HG03378 (cell line): Measurements from ENCODE around the gene SLCO2B1.

ENCODE experiments used
- ATAC-seq: cut with Tn5 transposase; IDR thresholded peaks from one replicate; pipeline ENCODE4 v1.9.1; 2021; ENCODE audit warnings: mild to moderate bottlenecking, moderate library complexity; ENCODE audit not compliant: unreplicated experiment

Gene SLCO2B1

DNA sequence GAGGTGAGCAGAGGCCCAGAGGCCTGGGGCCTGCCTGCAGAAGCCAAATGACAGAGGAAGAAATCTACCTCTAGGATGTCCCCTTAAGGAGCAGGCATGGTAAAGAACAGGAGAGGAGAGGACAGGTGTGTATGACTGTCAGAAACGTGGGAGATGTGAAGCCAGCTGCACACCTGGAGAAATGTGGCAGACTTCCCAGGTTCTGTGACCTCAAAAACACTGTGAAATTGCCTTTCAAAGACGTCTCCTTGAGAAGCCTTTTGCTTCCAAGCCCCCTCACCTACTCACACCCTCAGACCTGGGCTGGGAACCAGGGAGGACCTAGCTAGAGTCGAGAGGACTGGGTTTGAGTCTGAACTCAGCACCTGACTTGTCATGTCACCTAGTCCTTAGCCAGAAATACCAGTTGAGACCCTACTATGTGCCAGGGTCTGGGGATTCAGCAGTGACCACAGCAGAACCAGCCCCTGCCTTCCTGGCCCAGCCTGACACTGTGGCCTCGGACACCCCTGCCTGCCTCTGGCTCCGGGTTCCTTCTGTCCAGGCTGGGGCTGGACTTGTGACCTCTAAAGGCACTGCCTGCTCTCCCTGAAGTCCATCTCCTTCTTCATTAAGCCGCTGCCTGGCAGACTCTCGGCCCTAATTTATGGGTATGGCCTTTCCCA lies 95.2 kb downstream of the SLCO2B1 start:
- ATAC-seq, result no peak

DNA sequence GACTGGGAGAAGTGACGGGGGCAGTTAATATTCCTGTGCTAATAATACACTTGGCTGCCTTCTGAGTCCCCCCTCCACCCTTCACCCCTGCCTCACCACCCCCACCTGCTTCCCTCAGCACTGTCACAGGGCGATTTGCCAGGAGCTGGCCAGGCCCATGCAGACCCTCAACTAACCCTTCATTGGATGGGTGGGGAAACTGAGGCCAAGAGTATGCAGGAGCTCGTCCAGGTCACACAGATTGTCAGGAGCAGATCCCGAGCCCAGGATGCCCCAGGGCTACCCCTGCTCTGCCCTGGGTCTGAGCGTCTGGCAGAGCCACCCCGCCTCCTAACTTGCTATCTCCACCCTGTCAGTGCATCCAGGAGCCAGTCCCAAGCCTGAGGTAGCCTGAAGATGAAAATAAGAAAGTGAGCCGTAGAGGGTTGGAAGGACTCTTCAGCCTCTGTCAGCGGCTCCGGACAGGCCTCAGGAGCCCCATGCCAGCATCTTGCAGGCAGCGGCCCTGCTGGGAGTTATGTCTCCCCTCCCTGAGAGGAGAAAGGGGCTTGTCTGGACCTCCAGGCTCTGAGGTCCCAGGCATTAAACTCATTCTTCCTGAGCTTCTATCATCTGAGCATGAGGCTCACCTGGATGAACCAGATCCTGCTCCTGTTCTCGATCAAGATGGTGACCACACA lies 95.9 kb downstream of the SLCO2B1 start:
- ATAC-seq, result no peak

DNA sequence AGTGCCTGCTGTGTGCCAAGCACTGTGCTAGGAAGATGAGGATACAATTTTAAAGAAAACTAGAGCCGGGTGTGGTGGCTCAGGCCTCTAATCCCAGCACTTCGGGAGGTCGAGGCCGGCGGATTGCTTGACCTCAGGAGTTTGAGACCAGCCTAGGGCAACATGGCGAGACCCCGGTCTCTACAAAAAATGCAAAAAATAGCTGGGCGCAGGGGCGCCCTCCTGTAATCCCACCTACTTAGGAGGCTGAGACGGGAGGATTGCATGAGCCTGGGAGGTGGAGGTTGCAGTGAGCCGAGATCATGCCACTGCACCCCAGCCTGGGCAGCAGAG lies 98.0 kb downstream of the SLCO2B1 start:
- ATAC-seq, result no peak

DNA sequence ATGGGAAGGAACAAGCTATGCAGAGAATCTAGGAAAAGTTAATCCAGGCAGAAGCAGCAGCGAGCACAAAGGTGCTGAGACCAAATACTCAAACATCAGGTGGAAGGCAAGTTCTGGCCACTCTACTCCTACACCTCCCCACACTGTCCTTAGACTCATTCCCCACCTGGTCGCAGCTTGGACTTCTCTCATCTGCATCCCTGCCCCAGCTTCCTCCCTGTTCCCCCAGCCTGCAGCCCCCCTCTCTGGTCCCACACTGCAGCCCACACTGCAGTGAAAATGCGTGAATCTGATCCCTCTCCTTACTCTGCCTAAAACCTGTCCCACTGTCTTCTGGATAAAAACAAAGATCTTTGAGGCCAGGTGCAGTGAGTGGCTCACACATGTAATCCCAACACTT lies 98.8 kb downstream of the SLCO2B1 start:
- no peak for ATAC-seq

DNA sequence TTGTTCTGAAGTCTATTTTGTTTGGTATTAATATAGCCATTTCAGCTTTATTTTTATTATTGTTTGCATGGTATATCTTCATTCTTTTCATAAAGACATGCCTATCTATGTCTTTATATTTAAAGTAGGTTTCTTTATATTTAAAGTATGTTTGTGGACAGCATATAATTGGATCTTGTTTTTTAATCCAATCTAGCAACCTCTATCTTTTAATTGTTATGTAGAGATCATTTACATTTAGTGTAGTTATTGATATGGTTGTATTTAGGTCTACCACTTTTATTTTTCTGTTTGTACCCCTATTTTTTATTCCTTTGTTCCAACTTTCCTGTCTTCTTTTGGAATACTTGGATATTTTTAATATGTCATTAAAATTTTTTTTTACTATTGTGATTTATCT lies 103.4 kb downstream of the SLCO2B1 start:
- ATAC-seq, result no peak
